ENCODE data around the gene SART1.

The SART1 gene

GRCh38 chr11:65967329-65967934, 5.9 kb downstream of the SART1 start:
- DNase-seq (ENCODE audit: low read depth in 2 of 2), result no peak

- DNase-seq (ENCODE audit: low read depth in 2 of 2), result no peak
These were observed 7.3 kb downstream of the SART1 start for GRCh38 chr11:65968600-65969482.

- DNase-seq (ENCODE audit: low read depth in 2 of 2), result no peak
These were observed 10.6 kb downstream of the SART1 start for GRCh38 chr11:65972116-65972515.

GRCh38 chr11:65973439-65974110, 12.0 kb downstream of the SART1 start:
- DNase-seq (ENCODE audit: low read depth in 2 of 2), result no peak

GRCh38 chr11:65975771-65976170, 14.2 kb downstream of the SART1 start:
- DNase-seq (ENCODE audit: low read depth in 2 of 2), result no peak

- DNase-seq (ENCODE audit: low read depth in 2 of 2), result no peak
These were observed 15.0 kb downstream of the SART1 start for GRCh38 chr11:65976216-65977176.

- no peak for DNase-seq (ENCODE audit: low read depth in 2 of 2)
These were observed 16.3 kb downstream of the SART1 start for GRCh38 chr11:65977621-65978390.

- no peak for DNase-seq (ENCODE audit: low read depth in 2 of 2)
These were observed 17.1 kb downstream of the SART1 start for GRCh38 chr11:65978391-65979238.

GRCh38 chr11:65979261-65979759, 17.8 kb downstream of the SART1 start:
- no peak for DNase-seq (ENCODE audit: low read depth in 2 of 2)

GRCh38 chr11:65981101-65981740, 19.7 kb downstream of the SART1 start:
- DNase-seq (ENCODE audit: low read depth in 2 of 2), result no peak

GRCh38 chr11:65981972-65982823, 20.7 kb downstream of the SART1 start:
- no peak for DNase-seq (ENCODE audit: low read depth in 2 of 2)

- DNase-seq (ENCODE audit: low read depth in 2 of 2), result no peak
These were observed 21.5 kb downstream of the SART1 start for GRCh38 chr11:65982824-65983588.

GRCh38 chr11:65983589-65983987, 22.1 kb downstream of the SART1 start:
- DNase-seq (ENCODE audit: low read depth in 2 of 2), result no peak

GRCh38 chr11:65987336-65987735, 25.8 kb downstream of the SART1 start:
- DNase-seq (ENCODE audit: low read depth in 2 of 2), result no peak

GRCh38 chr11:65988791-65989592, 27.5 kb downstream of the SART1 start:
- DNase-seq (ENCODE audit: low read depth in 2 of 2), result peak; percentile 75 to 87

GRCh38 chr11:65992056-65992455, 30.5 kb downstream of the SART1 start:
- DNase-seq (ENCODE audit: low read depth in 2 of 2), result no peak

GRCh38 chr11:65997286-65997685, 35.8 kb downstream of the SART1 start:
- DNase-seq (ENCODE audit: low read depth in 2 of 2), result no peak
